ENCODE results near the gene TK2. TPM values are rescaled to one million over a fixed set of nuclear protein-coding genes. Genes with fewer than 3 reads are reported as not detected.

The TK2 gene
- polyA plus RNA-seq, 3 donors: 29.8 to 38.9 (median 32.4) TPM

- Mint-ChIP-seq H3K9me3 (peaks cover 0 to 2% (median 0%) of the 10 kb centered on the region in 7 donors), H3K4me3 (no peak overlapping the region), H3K4me1 (peaks cover 24% of the 10 kb centered on the region), H3K27me3 (ENCODE audit: low read depth in 3 of 3) (peaks cover 7 to 23% (median 10%) of the 10 kb centered on the region in 3 donors), H3K36me3 (no peaks in the 10 kb centered on the region), H3K27ac (no peak overlapping the region)
- H3K27me3 ChIP-seq (ENCODE audit: control insufficient read depth in 2 of 2, insufficient read depth in 2 of 2, low read length in 2 of 2): no peaks in the 10 kb centered on the region
- H2AFZ ChIP-seq (ENCODE audit: insufficient read depth, low read depth, low read length, poor library complexity, severe bottlenecking): no peak overlapping the region
- H3K4me2 ChIP-seq (replicated peaks; ENCODE audit: extremely low read depth, low read length, poor library complexity, severe bottlenecking): no peak overlapping the region
- no peak overlapping the region for H3K27ac ChIP-seq (ENCODE audit: low read depth in 1 of 2, low read length in 2 of 2)
- intact Hi-C loops (cut with micrococcal nuclease): loop anchor here in 1 of 2 donors (5.0 kb wide), 2 partner anchors 76 to 111 kb away; partner anchors contain the start of genes CKLF and TK2
- no peaks in the 10 kb centered on the region for H3K9me3 ChIP-seq (replicated peaks in 1 of 2; ENCODE audit: control insufficient read depth in 1 of 2, insufficient read depth in 1 of 2, low read length in 2 of 2)
- no peaks in the 10 kb centered on the region for H3K79me2 ChIP-seq (ENCODE audit: insufficient read depth, low read length)
- H3K4me1 ChIP-seq (ENCODE audit: control insufficient read depth in 1 of 2, insufficient read depth in 2 of 2, low read length in 2 of 2): peaks cover 19 to 22% of the 10 kb centered on the region in 2 donors
- no peaks in the 10 kb centered on the region for H4K20me1 ChIP-seq (ENCODE audit: insufficient read depth, low read length)
- no peak overlapping the region for H3K9ac ChIP-seq (ENCODE audit: insufficient read depth, low read length, poor library complexity, severe bottlenecking)
- no peaks in the 10 kb centered on the region for H3K36me3 ChIP-seq (replicated peaks in 1 of 2; ENCODE audit: control insufficient read depth in 1 of 2, insufficient read depth in 2 of 2, low read length in 2 of 2)
- no peak for DNase-seq
- H3K4me3 ChIP-seq (replicated peaks in 1 of 3; ENCODE audit: low read depth in 2 of 3, low read length in 3 of 3): no peak overlapping the region
- no peak for TF ChIP-seq CTCF (IDR thresholded peaks at IDR 0.05)
- 92% methylated on average over 6 of the region's 8 CpGs for WGBS (ENCODE audit: insufficient coverage)
These were observed 73.4 kb downstream of the TK2 start for GRCh38 chr16:66476328-66477027.

GRCh38 chr16:66475232-66475631, 74.7 kb downstream of the TK2 start:
- Mint-ChIP-seq H3K27me3 (ENCODE audit: low read depth in 3 of 3) (peaks cover 7 to 25% (median 10%) of the 10 kb centered on the region in 3 donors), H3K27ac (no peak overlapping the region), H3K36me3 (no peaks in the 10 kb centered on the region), H3K4me1 (peaks cover 17% of the 10 kb centered on the region), H3K9me3 (peaks cover 0 to 2% (median 0%) of the 10 kb centered on the region in 7 donors), H3K4me3 (no peak overlapping the region)
- no peak overlapping the region for H2AFZ ChIP-seq (ENCODE audit: insufficient read depth, low read depth, low read length, poor library complexity, severe bottlenecking)
- no CpG with 5 or more reads among the region's 2 CpGs for WGBS (ENCODE audit: insufficient coverage)
- H3K27ac ChIP-seq (ENCODE audit: low read depth in 1 of 2, low read length in 2 of 2): no peak overlapping the region
- no peak overlapping the region for H3K4me3 ChIP-seq (replicated peaks in 1 of 3; ENCODE audit: low read depth in 2 of 3, low read length in 3 of 3)
- H4K20me1 ChIP-seq (ENCODE audit: insufficient read depth, low read length): no peaks in the 10 kb centered on the region
- DNase-seq: no peak
- H3K4me1 ChIP-seq (ENCODE audit: control insufficient read depth in 1 of 2, insufficient read depth in 2 of 2, low read length in 2 of 2): peaks cover 8 to 10% of the 10 kb centered on the region in 2 donors
- no peaks in the 10 kb centered on the region for H3K27me3 ChIP-seq (ENCODE audit: control insufficient read depth in 2 of 2, insufficient read depth in 2 of 2, low read length in 2 of 2)
- H3K9me3 ChIP-seq (replicated peaks in 1 of 2; ENCODE audit: control insufficient read depth in 1 of 2, insufficient read depth in 1 of 2, low read length in 2 of 2): no peaks in the 10 kb centered on the region
- intact Hi-C loops (cut with micrococcal nuclease): loop anchor here in 1 of 2 donors (5.0 kb wide), 2 partner anchors 77 to 112 kb away; partner anchors contain the start of genes CKLF and TK2
- no peak overlapping the region for H3K9ac ChIP-seq (ENCODE audit: insufficient read depth, low read length, poor library complexity, severe bottlenecking)
- TF ChIP-seq CTCF (IDR thresholded peaks at IDR 0.05): no peak
- no peaks in the 10 kb centered on the region for H3K36me3 ChIP-seq (replicated peaks in 1 of 2; ENCODE audit: control insufficient read depth in 1 of 2, insufficient read depth in 2 of 2, low read length in 2 of 2)
- no peak overlapping the region for H3K4me2 ChIP-seq (replicated peaks; ENCODE audit: extremely low read depth, low read length, poor library complexity, severe bottlenecking)
- H3K79me2 ChIP-seq (ENCODE audit: insufficient read depth, low read length): no peaks in the 10 kb centered on the region

Measured in CD14-positive monocyte (primary cell).